ENCODE measurements around the gene SUFU. TPM values are rescaled to one million over a fixed set of nuclear protein-coding genes. Genes with fewer than 3 reads are reported as not detected.

Gene SUFU
- total RNA-seq, 1 donor from 2014 or later, result 9.4 TPM

GRCh38 chr10:102674566-102674965 is 170.8 kb downstream of the SUFU start:
- no peak for ATAC-seq

DNA sequence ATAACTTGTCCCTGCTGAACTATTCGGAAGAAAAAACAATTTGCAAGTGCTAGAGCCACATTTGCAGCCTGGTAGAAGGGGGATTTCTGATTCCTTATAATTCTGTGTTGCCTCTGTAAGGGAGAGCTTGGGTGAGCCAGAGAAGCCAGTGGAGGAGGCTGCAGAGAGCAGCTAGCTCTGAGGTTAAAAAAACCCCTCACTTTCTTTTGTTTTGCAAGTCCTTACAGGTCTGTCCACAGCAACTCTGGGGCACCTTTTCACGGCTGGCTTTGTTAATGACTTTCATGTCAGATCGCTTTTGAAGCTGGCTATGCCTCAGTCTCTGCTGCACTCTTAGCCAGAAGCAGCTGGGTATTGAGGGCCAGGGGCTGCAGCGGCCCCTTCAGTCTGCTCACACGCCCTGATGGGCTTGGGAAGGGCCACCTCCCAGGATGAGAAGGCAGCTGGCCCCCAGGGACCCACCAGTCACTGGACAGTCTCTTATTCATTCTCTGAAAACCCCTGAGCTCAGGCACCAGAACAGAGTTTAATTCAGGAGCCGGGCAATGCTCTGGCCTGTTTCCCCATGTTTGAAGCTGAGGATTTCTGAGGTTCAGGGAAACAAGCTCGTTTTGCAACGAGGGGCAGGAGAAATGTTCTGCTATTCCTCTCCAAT is 171.4 kb downstream of the SUFU start:
- ATAC-seq, result no peak

DNA sequence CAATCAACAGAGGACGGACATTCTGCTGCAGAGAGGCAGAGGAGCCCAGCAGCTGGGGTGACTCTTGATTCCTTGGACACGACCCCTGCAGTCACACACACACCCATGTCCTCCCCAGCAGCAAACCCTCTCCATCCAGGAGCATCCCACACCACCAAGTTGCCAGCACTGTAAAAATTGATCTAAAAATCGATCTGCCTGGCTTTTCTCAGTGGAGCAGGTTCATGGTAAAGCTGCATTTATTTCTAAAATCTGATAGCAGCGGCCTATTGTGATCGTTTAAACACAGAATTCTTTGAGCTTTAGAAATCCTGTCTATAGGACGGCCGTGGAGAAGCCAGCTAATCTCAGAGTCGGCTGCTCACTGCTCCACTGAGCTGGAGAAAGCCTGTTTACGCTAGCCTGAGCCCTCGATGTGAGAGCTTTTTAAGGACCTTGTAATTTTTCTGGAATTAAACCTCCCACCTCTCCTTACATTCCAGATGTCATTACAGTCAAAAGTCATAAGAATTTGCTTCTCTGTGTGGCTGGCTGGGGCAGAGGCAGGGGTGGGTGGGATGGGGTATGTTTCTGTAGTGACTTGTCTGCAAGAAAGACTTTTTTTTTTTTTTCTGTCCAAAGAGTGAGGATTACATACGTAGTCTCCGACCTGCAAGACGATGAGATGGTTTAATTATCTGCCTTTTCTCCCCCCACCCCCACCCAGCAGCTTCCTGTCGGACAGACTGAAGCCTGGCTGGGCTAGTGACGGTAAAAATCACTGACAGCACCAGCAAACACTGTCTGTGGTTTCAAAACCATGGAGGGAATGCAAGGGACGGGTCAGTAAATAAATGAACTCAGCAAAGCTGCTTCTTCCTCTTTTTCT is 172.1 kb downstream of the SUFU start:
- no peak for ATAC-seq

GRCh38 chr10:102676534-102677315 is 173.0 kb downstream of the SUFU start:
- no peak for ATAC-seq

DNA sequence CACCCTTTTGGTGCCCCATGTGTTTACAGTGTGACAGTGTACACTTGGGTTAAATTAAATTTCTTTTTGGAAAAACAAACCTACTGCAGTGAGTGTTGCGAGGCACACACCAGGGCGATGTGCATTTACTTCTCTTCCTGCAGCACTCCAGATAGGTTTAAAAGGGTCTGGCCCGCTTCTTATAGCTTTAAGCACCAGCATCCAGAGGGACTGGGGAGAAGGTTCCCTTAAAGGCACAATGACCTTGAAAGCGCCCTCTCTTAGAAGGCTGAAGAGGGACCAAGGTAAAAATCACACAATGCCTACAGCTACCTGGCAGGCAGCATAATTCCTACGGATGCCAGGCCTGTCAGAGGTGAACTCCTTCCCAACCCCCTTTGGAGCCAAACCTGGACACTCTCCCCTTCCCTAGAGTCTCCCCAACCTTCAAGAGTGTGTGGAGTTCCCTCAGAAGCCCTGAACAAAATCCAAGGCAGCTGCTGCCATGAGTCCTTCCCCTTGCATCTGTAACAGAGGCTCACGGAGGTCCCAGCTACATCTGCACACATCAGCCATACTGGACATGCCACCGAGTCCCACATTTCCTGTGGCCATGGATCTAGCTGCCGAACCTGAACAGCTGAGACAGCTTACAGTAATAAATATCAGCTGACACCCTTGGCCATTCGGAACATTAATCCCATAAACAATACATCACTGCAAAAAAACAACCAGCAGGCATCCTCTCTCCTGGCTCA is 173.7 kb downstream of the SUFU start:
- ATAC-seq, result no peak

- no peak for ATAC-seq
These were observed 174.3 kb downstream of the SUFU start for GRCh38 chr10:102678068-102678400.

DNA sequence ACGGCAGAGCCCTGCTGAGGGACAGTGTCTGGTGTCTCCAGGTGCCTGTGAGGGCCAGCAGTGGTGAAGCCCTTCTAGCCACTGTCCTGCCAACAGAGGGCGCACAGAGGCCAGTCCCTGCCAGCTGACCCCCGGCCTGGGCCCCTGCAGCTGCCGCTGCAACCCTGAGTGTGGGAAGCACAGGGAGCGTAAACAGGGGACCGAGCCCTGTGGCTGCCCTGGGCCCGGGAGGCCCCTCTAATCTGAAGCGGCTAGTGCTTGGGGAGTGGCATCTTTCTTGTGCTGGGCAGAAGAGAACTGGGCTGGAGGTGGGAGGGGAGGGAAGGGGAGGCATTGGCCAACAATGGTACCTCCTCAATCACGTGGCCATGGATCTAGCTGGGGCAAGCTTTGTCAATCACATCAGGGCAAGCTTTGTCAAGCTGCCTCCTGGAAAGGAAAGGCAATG is 175.1 kb downstream of the SUFU start:
- ATAC-seq, result peak; percentile 44

- no peak for ATAC-seq
These were observed 175.8 kb downstream of the SUFU start for GRCh38 chr10:102679596-102679995.

GRCh38 chr10:102681696-102682095 is 177.9 kb downstream of the SUFU start:
- ATAC-seq, result no peak

- no peak for ATAC-seq
These were observed 178.6 kb downstream of the SUFU start for GRCh38 chr10:102682416-102682815.

DNA sequence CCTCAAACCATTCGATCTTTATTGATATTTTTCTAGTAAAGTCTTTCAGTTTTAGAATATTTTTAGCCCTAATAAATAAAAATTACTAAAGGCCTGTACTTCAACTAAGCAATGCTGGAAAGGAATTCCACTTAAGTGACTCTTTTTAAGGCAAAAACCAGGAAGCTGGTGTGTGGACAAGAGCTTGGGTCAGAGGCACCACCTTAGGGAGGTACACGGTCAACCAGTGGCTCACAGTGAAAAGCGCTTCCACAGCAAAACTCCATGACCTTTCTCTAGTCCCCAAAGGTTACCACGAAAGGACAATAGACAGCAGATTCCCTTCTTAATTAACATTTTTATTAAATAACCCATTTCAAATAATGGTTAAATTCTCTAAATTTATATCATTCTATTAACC is 179.2 kb downstream of the SUFU start:
- no peak for ATAC-seq

Other genes with a start within 250 kb of the SUFU start
- 10.3 TPM for gene NFKB2, start 108.3 kb upstream of the SUFU start, total RNA-seq
- gene PSD, start 85.2 kb upstream of the SUFU start, total RNA-seq, result 2.0 TPM
- gene FBXL15, start 83.1 kb upstream of the SUFU start, total RNA-seq, result 9.4 TPM
- 23.7 TPM for gene CUEDC2, start 71.4 kb upstream of the SUFU start, total RNA-seq
- 1.6 TPM for gene C10orf95, start 52.4 kb upstream of the SUFU start, total RNA-seq
- 67.3 TPM for gene ACTR1A, start 1.3 kb upstream of the SUFU start, total RNA-seq
- 29.1 TPM for gene TRIM8, start 140.5 kb downstream of the SUFU start, total RNA-seq
- 3.3 TPM for gene ARL3, start 210.4 kb downstream of the SUFU start, total RNA-seq
- 10.6 TPM for gene SFXN2, start 210.7 kb downstream of the SUFU start, total RNA-seq
- 19.6 TPM for gene WBP1L, start 240.0 kb downstream of the SUFU start, total RNA-seq